Hepatocyte (in vitro differentiated cells): ENCODE data around the gene DENND4A. TPM values are rescaled to one million over a fixed set of nuclear protein-coding genes. Genes with fewer than 3 reads are reported as not detected.

Source experiments
- DNase-seq: peaks from one replicate; pipeline ENCODE4 v3.0.0-alpha.2; 2016; ENCODE audit warnings: low spot score
- H2AFZ ChIP-seq: fragments of 200-600 bp; sonication (generic); 2 replicates; pipeline ENCODE4 v1.6.0; 2016; ENCODE audit warnings: antibody characterized with exemption, mild to moderate bottlenecking
- H3K27ac ChIP-seq: fragments of 200-600 bp; sonication (generic); 2 replicates; pipeline ENCODE4 v1.5.1; 2016; ENCODE audit warnings: mild to moderate bottlenecking
- H3K27me3 ChIP-seq: fragments of 200-600 bp; sonication (generic); 2 replicates; pipeline ENCODE4 v1.6.1; 2016
- H3K36me3 ChIP-seq: fragments of 200-600 bp; sonication (generic); replicated peaks from 2 replicates; pipeline ENCODE4 v1.5.1; 2016; ENCODE audit warnings: low read depth; ENCODE audit not compliant: insufficient read depth
- H3K4me1 ChIP-seq: fragments of 200-600 bp; sonication (generic); 2 replicates; pipeline ENCODE4 v1.5.1; 2016; ENCODE audit warnings: mild to moderate bottlenecking, moderate library complexity; ENCODE audit not compliant: insufficient read depth
- H3K4me2 ChIP-seq: fragments of 200-600 bp; sonication (generic); 2 replicates; pipeline ENCODE4 v1.6.0; 2016
- H3K4me3 ChIP-seq: fragments of 200-600 bp; sonication (generic); 2 replicates; pipeline ENCODE4 v1.5.1; 2016; ENCODE audit warnings: mild to moderate bottlenecking
- H3K79me2 ChIP-seq: fragments of 200-600 bp; sonication (generic); 2 replicates; pipeline ENCODE4 v1.6.0; 2017; ENCODE audit warnings: mild to moderate bottlenecking
- H3K9me2 ChIP-seq: fragments of 200-600 bp; sonication (generic); replicated peaks from 2 replicates; pipeline ENCODE4 v1.6.0; 2017; ENCODE audit warnings: mild to moderate bottlenecking; ENCODE audit not compliant: insufficient read depth
- H3K9me3 ChIP-seq: fragments of 200-600 bp; sonication (generic); 2 replicates; pipeline ENCODE4 v1.5.1; 2016; ENCODE audit warnings: low read depth, mild to moderate bottlenecking
- H4K20me1 ChIP-seq: fragments of 200-600 bp; sonication (generic); 2 replicates; pipeline ENCODE4 v1.6.0; 2016; ENCODE audit warnings: mild to moderate bottlenecking; ENCODE audit not compliant: insufficient read depth, poor library complexity, severe bottlenecking
- CTCF ChIP-seq: fragments of 200-600 bp; sonication (generic); IDR thresholded peaks from 2 replicates; pipeline ENCODE4 v1.5.1; 2016; ENCODE audit warnings: antibody characterized with exemption, mild to moderate bottlenecking; ENCODE audit not compliant: poor library complexity
- EZH2 ChIP-seq: fragments of 200-600 bp; sonication (generic); IDR thresholded peaks from 2 replicates; pipeline ENCODE4 v1.6.1; 2016; ENCODE audit warnings: antibody characterized with exemption, mild to moderate bottlenecking, borderline replicate concordance
- EZH2phosphoT487 ChIP-seq: fragments of 200-600 bp; sonication (generic); IDR thresholded peaks from one replicate; pipeline ENCODE4 v1.6.1; 2018; ENCODE audit warnings: antibody characterized with exemption, mild to moderate bottlenecking, low read depth, moderate library complexity; ENCODE audit not compliant: unreplicated experiment, severe bottlenecking
- WGBS: methylation state at CpG from one replicate; pipeline ENCODE4 v1.1.6; 2016; ENCODE audit warnings: low lambda C conversion rate; ENCODE audit errors: missing lambda C conversion rate; 5-methylcytosine and 5-hydroxymethylcytosine counted together
- polyA plus RNA-seq: library from polyadenylated mRNA; unstranded; fragments of >200 nt; fragmentation: Nextera tagmentation; extraction: Ambion mirVana; gene quantifications from 2 replicates; pipeline ENCODE4 v1.2.1, GENCODE V29; 2016
- total RNA-seq: library from RNA; depleted of rRNA; stranded (reverse); fragments of >200 nt; gene quantifications from 2 replicates; pipeline ENCODE4 v1.2.3, GENCODE V29; 2014

Gene DENND4A
- total and polyA plus RNA-seq, 2 experiments from 2014 or later: 3.2 to 20.7 TPM

DNA sequence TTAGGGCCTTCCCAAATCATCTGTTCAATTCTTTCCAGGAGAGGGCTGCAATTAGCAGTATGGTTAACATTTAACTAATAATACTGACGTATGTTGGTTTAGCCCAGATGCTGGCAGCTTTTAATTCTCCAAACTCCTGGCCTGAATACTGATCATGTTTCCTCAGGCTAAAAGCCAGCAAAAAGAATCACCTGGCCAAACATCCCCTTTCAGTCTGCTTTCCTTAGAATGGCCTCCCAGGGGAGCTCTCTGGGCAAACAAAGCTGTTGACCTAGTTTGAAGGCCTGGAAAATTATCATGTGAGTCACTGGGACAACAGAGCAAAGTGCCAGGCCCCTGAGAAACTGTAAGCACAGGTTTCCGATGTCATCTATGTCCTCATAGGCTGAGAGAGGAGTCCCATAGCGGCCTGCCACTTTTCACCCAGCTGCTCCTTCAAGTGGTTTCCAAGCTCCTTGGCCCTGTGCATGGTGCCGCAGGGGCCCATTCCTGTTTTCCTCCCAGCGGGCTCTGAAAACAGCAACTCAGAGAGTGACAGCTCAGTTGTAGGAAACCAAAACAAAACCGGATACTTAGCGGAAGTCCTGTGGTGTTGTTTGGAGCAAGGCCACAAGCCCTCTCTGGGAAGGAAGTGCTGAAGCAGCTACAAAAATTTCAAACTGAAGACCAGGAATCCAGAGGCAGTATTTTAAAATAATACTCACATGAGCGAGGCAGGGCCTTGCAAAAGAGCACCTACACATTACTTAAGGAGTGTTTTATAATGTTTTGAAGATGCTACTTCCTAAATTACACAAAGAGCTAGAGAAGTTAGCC lies 40.7 kb upstream of the DENND4A start:
- no peaks in the 10 kb centered on the region for H3K79me2 ChIP-seq

GRCh38 chr15:65829130-65829764 lies 37.2 kb upstream of the DENND4A start:
- Histone ChIP-seq H3K9me3 (no peaks in the 10 kb centered on the region), H3K36me3 (no peaks in the 10 kb centered on the region), H3K27me3 (no peaks in the 10 kb centered on the region), H4K20me1 (no peaks in the 10 kb centered on the region), H3K4me1 (peaks cover 19% of the 10 kb centered on the region), H3K79me2 (no peaks in the 10 kb centered on the region), H3K4me3 (no peak overlapping the region), H3K9me2 (no peaks in the 10 kb centered on the region), H3K27ac (no peak overlapping the region), H3K4me2 (no peak overlapping the region), H2AFZ (no peak overlapping the region)
- 61% methylated on average over 7 of the region's 7 CpGs for WGBS
- no peak for TF ChIP-seq EZH2
- peak; percentile 50 for TF ChIP-seq CTCF
- DNase-seq: peak; percentile 58

More for the DNA sequence above, 40.7 kb upstream of the DENND4A start:
- peak overlapping the region; percentile 18 for H2AFZ ChIP-seq
- H3K9me3 ChIP-seq: no peaks in the 10 kb centered on the region
- H3K36me3 ChIP-seq: no peaks in the 10 kb centered on the region
- peak overlapping the region; percentile 50 for H3K4me2 ChIP-seq
- H4K20me1 ChIP-seq: no peaks in the 10 kb centered on the region
- no peaks in the 10 kb centered on the region for H3K9me2 ChIP-seq
- H3K27ac ChIP-seq: peak overlapping the region; percentile 92
- H3K4me3 ChIP-seq: no peak overlapping the region
- DNase-seq: peak; percentile 93
- peaks cover 25% of the 10 kb centered on the region for H3K4me1 ChIP-seq
- TF ChIP-seq CTCF (peak; percentile 19), EZH2phosphoT487 (no peak), EZH2 (no peak)
- H3K27me3 ChIP-seq: no peaks in the 10 kb centered on the region
- 21% methylated on average over 8 of the region's 8 CpGs for WGBS

- Histone ChIP-seq H3K9me3 (no peaks in the 10 kb centered on the region), H2AFZ (no peak overlapping the region), H3K27ac (no peak overlapping the region), H3K9me2 (no peaks in the 10 kb centered on the region), H4K20me1 (no peaks in the 10 kb centered on the region), H3K79me2 (no peaks in the 10 kb centered on the region), H3K4me2 (no peak overlapping the region), H3K4me1 (peaks cover 13% of the 10 kb centered on the region), H3K4me3 (no peak overlapping the region), H3K27me3 (no peaks in the 10 kb centered on the region), H3K36me3 (no peaks in the 10 kb centered on the region)
- WGBS: 86% methylated on average over 2 of the region's 2 CpGs
- TF ChIP-seq EZH2phosphoT487 (no peak), EZH2 (no peak), CTCF (no peak)
- DNase-seq: no peak
Observed at GRCh38 chr15:65828585-65828984, 36.5 kb upstream of the DENND4A start.
